Right lobe of liver (tissue), 4 donors: ENCODE measurements around the gene RAD54L2.

Experiments used
- POLR2A ChIP-seq: fragments of 450-650 bp; IDR thresholded peaks from one replicate; pipeline ENCODE4 v1.6.1; 2017; ENCODE audit warnings: antibody characterized with exemption, mild to moderate bottlenecking
- TF ChIP-seq, protein P1 (sequence below), 4 donors: fragments of 200-600 bp in 3 of 4; fragments of 450-650 bp in 1 of 4; IDR thresholded peaks; one replicate each; pipeline versions ENCODE4 v1.5.1 to v1.8.0; 2016 to 2022; ENCODE audit warnings: antibody characterized with exemption in 4 of 4, mild to moderate bottlenecking in 2 of 4
- donor health status: DM: no; HTN: no; CAD: no.
- donor health status: DM: no; HTN: no; CAD: no.
- donor health status: DM: no; HTN: yes; CAD: no.

DNA sequence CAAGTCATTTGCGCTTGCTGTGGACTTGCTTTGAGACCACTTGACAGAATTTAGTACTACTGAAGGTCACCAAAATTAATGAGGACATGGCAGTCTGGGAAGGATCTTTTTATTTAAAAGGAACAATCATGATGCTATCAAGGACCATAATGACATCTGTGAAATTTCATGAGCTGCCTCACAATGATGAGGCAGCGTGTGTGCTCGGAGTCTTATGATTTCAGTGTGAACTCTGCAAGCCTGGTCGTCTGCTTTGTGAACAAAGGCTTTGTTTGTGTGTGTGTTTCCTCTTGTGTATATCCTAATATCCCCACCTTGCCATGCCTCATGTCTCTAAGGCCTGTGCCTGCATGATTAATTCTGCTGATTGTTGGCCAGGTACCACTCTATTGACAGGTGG lies 46.7 kb downstream of the RAD54L2 start:
- TF ChIP-seq, protein P1, sequence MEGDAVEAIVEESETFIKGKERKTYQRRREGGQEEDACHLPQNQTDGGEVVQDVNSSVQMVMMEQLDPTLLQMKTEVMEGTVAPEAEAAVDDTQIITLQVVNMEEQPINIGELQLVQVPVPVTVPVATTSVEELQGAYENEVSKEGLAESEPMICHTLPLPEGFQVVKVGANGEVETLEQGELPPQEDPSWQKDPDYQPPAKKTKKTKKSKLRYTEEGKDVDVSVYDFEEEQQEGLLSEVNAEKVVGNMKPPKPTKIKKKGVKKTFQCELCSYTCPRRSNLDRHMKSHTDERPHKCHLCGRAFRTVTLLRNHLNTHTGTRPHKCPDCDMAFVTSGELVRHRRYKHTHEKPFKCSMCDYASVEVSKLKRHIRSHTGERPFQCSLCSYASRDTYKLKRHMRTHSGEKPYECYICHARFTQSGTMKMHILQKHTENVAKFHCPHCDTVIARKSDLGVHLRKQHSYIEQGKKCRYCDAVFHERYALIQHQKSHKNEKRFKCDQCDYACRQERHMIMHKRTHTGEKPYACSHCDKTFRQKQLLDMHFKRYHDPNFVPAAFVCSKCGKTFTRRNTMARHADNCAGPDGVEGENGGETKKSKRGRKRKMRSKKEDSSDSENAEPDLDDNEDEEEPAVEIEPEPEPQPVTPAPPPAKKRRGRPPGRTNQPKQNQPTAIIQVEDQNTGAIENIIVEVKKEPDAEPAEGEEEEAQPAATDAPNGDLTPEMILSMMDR (IDR thresholded peaks at IDR 0.05): no peak
- no peak for TF ChIP-seq POLR2A
